CD4-positive, alpha-beta T cell treated with Interleukin-12 subunit alpha and Interleukin-12 subunit beta, for 1 hour (primary cell): ENCODE measurements around the gene STK38.
"Not testable (repeated sequence)": the region's sequence is repeated elsewhere in the genome, so short reads cannot be mapped to it uniquely, and the experiment has no call there.

Experiments used
- DNase-seq: peaks from one replicate; pipeline ENCODE4 v3.0.0-alpha.2; 2020

The STK38 gene

GRCh38 chr6:36546920-36547645 is at the start of gene STK38:
Gene STK38 (minus strand): TSS chr6:36547479. CDS start chr6:36540202, 7,277 bp downstream.
- DNase-seq: peak; percentile 94

GRCh38 chr6:36596356-36596755 is 49.1 kb upstream of the STK38 start:
- DNase-seq: peak; percentile 33

- peak; percentile 50 for DNase-seq
Observed at GRCh38 chr6:36594816-36595643, 47.8 kb upstream of the STK38 start.

- DNase-seq: peak; percentile 98
Observed at GRCh38 chr6:36594029-36594815, 46.9 kb upstream of the STK38 start, which contains the start of gene SRSF3. Gene SRSF3 (plus strand): TSS chr6:36594362. CDS start chr6:36596763, 2,401 bp downstream.

GRCh38 chr6:36593569-36594028 is 46.3 kb upstream of the STK38 start:
- DNase-seq: peak; percentile 64

- peak; percentile 32 for DNase-seq
Observed at GRCh38 chr6:36592221-36592655, 45.0 kb upstream of the STK38 start.

- DNase-seq: no peak
Observed at GRCh38 chr6:36590237-36590636, 43.0 kb upstream of the STK38 start.

DNA sequence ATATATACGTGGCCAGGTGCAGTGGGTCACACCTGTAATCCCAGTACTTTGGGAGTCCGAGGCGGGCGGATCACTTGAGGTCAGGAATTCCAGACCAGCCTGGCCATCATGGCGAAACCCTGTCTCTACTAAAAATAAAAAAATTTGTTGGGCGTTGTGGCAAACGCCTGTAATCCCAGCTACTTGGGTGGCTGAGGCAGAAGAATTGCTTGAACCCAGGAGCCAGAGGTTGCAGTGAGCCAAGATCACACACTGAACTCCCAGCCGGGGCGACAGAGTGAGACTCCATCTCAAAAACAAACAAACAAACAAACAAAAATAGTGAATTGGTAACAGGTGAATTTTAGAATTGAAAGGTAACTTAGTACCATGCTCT is 41.7 kb upstream of the STK38 start:
- not testable (repeated sequence) for DNase-seq

DNA sequence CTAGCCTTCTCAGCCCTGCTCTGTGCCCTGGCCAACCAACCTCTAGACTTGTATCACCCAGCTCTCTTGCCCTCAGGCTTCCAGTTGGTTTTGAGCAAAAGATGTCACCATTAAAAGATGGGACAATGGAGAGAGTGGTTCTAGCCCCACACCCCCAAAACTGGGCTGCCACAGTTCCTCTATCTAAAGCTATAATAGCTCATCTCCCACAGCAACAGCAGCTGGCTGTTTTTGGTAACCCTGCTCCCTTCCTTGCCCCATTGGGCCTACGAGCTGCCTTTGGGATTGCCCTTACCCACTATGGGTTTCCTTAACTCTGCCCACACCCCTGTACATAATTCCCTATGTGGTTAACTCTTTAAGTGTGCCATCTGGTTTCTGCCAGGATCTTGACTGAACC is 39.3 kb upstream of the STK38 start:
- no peak for DNase-seq

DNA sequence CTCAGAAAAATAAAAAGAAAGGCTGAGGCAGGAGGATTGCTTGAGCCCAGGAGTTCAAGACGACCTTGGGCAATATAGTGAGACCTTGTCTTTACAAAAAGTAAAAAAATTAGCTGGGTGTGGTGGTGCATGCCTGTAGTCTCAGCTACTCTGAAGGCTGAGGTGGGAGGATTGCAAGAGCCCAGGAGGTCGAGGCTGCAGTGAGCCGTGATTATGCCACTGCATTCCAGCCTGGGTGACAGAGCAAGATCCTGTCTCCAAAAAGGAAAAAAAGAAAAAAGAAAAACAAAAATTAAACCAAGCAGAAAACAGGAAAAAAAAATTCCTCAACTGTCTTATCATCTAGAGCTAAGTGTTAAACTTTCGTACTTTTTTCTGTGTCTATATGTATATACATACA is 34.4 kb upstream of the STK38 start:
- DNase-seq: no peak

DNA sequence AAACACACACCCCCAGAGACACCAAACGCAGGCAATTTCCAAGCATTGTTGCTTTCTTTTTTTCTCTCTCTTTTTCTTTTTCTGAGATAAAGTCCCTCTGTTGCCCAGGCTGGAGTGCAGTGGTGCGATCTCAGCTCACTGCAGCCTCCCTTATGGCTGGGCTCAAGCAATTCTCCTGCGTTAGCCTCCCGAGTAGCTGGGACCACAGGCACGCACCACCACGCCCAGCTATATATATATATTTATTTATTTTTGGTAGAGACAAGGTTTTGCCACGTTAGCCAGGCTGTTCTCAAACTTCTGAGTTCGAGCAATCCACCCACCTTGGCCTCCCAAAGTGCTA is 32.9 kb upstream of the STK38 start:
- DNase-seq: no peak

DNA sequence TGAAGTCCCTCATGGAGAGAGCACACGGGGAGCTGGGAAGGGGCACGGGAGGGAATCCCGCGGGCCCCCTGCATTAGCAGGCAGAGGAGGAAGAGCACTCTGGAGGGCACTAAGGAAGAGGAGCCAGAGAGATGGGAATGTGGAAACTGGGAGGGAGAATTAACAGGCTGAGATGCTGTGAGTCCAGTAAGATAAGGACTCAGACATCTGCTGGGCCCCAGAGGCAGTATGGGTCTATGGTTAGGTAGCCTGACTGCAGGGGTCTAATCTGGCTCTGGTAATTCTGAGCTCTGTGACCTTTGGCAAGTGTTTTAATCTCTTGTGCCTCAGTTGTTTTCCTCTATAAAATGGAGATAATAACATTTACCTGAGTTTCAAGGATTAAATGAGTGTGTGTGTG is 31.2 kb upstream of the STK38 start:
- DNase-seq: no peak

- no peak for DNase-seq
Observed at GRCh38 chr6:36578030-36578429, 30.8 kb upstream of the STK38 start.

GRCh38 chr6:36577301-36577700 is 30.0 kb upstream of the STK38 start:
- no peak for DNase-seq

GRCh38 chr6:36576578-36576977 is 29.3 kb upstream of the STK38 start:
- no peak for DNase-seq

- no peak for DNase-seq
Observed at GRCh38 chr6:36574679-36575078, 27.4 kb upstream of the STK38 start.

DNA sequence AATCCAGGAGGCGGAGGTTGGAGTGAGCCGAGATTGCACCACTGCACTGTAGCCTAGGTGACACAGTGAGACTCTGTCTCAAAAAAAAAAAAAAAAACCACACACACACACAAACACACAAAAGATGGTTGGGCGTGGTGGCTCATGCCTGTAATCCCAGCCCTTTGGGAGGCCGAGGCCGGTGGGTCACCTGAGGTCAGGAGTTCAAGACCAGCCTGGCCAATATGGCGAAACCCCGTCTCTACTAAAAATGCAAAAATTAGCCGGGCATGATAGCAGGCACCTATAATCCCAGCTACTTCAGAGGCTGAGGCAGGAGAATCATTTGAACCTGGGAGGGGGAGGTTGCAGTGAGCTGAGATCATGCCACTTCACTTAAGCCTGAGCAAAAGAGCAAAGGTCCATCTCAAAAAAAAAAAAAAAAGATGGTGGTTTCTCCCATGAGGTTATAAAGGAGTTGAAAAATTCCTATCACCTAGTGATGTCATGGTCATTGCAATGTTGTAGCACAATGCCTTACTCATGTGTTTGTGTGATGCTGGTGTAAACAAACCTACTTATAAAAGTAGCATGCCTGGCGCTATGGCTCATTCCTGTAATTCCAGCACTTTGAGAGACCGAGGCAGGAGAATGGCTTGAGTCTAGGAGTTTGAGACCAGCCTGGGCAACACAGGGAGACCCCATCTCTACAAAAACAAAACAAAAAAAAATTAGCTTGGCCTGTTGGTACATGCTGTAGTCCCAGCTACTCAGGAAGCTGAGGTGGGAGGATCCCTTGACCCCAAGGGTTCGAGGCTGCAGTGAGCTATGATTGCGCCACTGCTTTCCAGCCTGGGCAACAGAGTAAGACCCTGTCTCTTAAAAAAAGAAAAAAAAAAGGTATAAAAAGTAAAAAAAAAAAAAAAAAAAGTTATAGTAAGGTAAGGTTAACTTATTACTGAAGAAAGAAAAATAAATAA is 25.4 kb upstream of the STK38 start:
- not testable (repeated sequence) for DNase-seq

DNA sequence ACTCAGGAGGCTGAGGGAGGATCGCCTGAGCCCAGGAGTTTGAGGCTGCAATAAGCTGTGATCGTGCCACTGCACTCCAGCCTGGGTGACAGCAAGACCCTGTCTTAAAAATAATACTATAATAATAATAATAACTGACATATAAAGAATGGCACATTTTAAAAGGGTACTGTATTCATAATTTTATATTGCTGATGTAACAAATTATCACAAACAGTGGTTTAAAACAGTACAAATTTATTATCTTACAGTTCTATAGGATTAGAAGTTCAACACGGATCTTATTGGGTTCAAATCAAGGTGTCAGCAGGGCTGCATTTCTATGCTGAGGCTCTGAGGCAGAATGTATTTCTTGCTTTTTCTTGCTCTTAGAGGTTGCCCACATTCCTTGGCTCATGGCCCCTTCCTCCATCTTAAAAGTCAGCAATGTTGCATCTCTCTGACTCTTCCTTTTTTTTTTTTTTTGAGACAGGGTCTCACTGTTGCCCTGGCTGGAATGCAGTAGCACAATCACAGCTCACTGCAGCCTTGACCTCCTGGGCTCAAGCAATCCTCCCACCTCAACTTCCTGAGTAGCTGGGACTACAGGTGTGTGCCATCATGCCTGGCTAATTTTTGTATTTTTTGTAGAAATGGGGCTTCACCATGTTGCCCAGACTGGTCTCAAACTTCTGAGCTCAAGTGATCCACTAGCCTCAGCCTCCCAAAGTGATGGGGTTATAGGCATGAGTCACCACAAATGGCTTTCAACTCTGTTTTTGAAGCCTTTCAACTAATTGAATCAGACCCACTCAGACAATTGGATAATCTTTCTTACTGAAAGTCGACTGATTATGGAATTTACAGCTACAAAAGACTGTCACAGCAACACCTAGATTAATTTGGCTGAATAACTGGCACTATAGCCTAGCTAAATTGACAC is 24.1 kb upstream of the STK38 start:
- no peak for DNase-seq

DNA sequence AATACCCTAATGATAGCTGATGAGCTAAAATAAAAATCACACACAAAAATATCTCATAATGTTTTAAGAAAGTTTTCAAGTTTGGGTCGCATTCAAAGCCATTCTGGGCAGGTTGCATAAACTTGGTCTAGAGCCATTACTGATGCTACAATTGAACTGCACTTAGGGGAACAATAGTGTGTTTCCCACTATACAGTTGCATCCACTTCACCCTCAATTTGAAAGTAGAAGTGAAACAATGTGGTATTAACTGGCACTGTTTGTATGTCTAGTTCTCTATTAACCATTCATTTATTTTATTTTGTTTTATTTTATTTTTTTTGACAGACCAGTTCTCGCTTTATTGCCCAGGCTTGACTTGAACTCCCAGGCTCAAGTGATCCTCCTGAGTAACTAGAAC is 23.0 kb upstream of the STK38 start:
- no peak for DNase-seq

DNA sequence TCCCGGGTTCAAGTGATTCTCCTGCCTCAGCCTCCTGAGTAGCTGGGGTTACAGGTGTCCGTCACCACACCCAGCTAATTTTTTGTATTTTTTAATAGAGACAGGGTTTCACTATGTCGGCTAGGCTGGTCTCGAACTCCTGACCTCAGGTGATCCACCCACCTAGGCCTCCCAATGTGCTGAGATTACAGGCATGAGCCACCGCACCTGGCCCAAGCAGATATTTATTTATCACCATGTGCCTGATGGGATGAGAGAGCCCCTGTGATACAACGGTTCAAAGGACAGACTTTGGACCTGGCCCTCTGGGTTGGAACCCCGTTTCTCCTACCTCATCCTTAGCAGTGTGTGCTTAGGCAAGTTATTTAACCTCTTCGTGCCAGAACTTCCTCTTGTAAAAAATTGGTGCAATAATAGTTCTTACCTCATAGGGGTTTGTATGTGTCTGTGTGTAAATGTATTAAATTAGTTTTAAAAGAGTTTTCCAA is 19.2 kb upstream of the STK38 start:
- no peak for DNase-seq

- DNase-seq: no peak
Observed at GRCh38 chr6:36563928-36564284, 16.6 kb upstream of the STK38 start.
